ENCODE data around the gene BTBD17. TPM values are rescaled to one million over a fixed set of nuclear protein-coding genes. Genes with fewer than 3 reads are reported as not detected.

Gene BTBD17, protein sequence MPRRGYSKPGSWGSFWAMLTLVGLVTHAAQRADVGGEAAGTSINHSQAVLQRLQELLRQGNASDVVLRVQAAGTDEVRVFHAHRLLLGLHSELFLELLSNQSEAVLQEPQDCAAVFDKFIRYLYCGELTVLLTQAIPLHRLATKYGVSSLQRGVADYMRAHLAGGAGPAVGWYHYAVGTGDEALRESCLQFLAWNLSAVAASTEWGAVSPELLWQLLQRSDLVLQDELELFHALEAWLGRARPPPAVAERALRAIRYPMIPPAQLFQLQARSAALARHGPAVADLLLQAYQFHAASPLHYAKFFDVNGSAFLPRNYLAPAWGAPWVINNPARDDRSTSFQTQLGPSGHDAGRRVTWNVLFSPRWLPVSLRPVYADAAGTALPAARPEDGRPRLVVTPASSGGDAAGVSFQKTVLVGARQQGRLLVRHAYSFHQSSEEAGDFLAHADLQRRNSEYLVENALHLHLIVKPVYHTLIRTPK
- total RNA-seq = not detected in 2 replicates

DNA sequence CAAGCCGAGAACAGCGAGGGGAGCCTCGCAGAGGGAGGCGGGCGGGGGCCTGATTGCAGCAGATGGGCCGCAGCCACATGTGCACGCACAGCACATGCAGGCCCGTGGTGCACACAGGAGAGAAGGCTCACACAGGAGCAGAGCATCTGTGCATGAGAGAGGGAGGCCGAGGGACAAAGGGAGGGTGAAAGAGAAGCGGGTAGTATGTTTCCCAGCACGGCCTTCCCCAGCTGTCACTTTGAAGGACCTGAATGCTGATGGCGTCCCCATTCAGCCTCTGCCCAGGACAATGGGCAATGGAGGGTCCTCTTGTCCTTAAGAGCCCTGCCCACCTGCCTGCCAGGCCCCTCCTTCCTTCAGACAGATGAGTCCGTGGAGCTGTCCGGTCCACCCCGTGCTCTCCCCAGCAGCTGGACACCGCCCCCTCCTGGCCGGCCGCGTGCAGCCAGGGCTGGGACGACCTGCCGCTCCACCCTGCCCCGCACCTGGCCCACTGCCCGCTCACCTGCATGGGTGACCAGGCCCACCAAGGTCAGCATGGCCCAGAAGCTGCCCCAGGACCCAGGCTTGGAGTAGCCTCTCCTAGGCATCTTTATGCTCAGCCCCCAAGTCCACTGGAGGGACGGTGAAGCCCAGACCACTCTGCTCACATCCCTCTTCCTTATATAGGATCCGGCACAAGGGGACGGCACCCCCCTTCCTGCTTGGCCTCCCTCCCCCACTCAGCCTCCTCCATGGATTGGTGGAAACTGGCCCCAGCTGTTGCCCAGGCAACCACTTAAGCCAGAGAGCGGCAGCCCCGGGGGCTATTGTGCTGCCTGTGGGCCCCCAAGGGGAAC, at the start of gene BTBD17:
Gene BTBD17 (minus strand): TSS at position 639 of the 839 bp plus-strand sequence. CDS start 49 bp downstream, at position 590.

DNA sequence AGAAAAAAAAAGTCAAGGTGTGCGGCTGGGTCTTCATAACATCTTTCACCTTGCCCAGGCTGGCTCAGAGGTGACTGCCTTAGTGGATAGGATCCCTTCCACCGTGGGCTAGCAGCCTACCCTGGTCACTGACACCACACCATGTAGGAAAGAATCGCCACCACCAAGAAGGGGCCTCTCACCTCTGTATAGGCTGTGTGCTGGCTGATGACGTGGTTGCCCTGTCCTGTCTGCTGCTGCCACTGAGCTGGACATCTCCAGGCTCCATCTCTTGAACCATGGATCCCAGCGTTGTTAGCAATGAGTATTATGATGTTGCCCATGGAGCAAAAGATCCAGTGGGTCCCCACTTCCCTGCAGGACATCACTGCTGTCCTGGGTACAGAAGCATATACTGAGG, 5.5 kb upstream of the BTBD17 start, which contains the start of gene GPR142:
Gene GPR142 (plus strand): TSS at position 301 of the 400 bp plus-strand sequence. CDS start 2,035 bp downstream, outside the sequence.

DNA sequence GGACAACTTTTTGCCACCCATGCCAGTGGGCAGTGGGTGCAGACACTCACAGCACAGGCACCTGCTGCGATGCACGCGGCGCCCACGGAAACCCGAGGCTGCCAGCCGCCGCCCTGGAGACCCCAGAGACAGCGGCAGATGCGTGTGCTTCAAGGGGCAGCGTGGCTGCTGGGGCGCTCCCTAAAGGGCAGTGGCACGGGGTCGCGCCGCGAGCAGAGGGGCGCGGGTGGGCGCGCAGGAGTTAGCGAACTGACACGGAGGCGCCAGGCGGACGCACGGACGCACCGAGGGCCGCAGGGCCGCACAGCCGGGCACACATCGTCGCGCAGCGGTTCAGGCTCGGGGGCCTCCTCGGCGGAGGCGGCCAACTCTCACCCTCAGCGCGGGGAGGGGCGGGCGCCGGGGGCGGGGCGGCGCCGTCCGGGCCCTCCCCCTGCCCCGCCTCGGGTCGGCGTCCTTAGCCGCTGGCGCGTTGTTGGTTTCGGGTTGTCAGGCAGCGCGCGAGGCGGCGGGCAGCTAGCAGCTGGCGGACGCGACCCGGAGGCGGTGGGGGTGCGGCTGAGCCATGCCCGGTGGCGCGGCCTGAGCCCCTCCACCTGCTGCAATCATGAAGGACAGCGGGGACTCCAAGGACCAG, 35.8 kb downstream of the BTBD17 start, which contains the start of gene KIF19:
Gene KIF19 (plus strand): TSS at position 484 of the 637 bp plus-strand sequence. CDS start 124 bp downstream, at position 608.

Other genes with a start within 250 kb of the BTBD17 start
- gene RPL38, start 158.2 kb downstream of the BTBD17 start, total RNA-seq = 456 and 999 TPM in 2 replicates
- gene TTYH2, start 148.3 kb downstream of the BTBD17 start, total RNA-seq = 1.8 and 4.1 TPM in 2 replicates
- gene DNAI2, start 87.6 kb downstream of the BTBD17 start, total RNA-seq = not detected in 2 replicates
- gene KIF19, start 35.6 kb downstream of the BTBD17 start, total RNA-seq = not detected in 2 replicates
- gene GPR142, start 5.6 kb upstream of the BTBD17 start, total RNA-seq = not detected in 2 replicates
- gene GPRC5C, start 70.2 kb upstream of the BTBD17 start, total RNA-seq = 40.1 and 174 TPM in 2 replicates
- gene CD300A, start 104.8 kb upstream of the BTBD17 start, total RNA-seq = not detected in 2 replicates
- not detected in 2 replicates for gene CD300LB, start 169.6 kb upstream of the BTBD17 start, total RNA-seq
- gene CD300C, start 184.2 kb upstream of the BTBD17 start, total RNA-seq = not detected in 2 replicates
- not detected in 2 replicates for gene CD300H, start 205.6 kb upstream of the BTBD17 start, total RNA-seq
- gene CD300LD, start 230.4 kb upstream of the BTBD17 start, total RNA-seq = not detected in 2 replicates

Data from mesangial cell (primary cell).